AG04449 (cell line): ENCODE measurements around the gene LY6G5B.

Experiments used
- CTCF ChIA-PET: fragments of 350-600 bp; formaldehyde crosslinking; extraction: SDS; loops from one replicate; lab custom pipeline; 2021; ENCODE audit warnings: antibody characterized with exemption; lab: Yijun Ruan, JAX
- POLR2A ChIA-PET: fragments of 400-600, 350-600 bp; formaldehyde crosslinking; extraction: SDS; loops from one replicate; lab custom pipeline; 2020; ENCODE audit warnings: antibody characterized with exemption, inconsistent platforms; lab: Yijun Ruan, JAX
- DNase-seq: peaks from one replicate; pipeline ENCODE4 v3.0.0-alpha.2; 2010; ENCODE audit warnings: low read depth, low spot score
- H3K4me3 ChIP-seq: 2 replicates; pipeline ENCODE4 v1.5.1; 2011; ENCODE audit warnings: low read depth, mild to moderate bottlenecking, control low read depth, low read length
- TF ChIP-seq, protein P1 (sequence below): IDR thresholded peaks from one replicate; pipeline ENCODE4 v1.5.1; 2011; ENCODE audit warnings: mild to moderate bottlenecking, moderate library complexity, low read length, control low read depth, inconsistent platforms; ENCODE audit not compliant: insufficient read depth; ENCODE audit errors: missing control alignments

The LY6G5B gene

DNA sequence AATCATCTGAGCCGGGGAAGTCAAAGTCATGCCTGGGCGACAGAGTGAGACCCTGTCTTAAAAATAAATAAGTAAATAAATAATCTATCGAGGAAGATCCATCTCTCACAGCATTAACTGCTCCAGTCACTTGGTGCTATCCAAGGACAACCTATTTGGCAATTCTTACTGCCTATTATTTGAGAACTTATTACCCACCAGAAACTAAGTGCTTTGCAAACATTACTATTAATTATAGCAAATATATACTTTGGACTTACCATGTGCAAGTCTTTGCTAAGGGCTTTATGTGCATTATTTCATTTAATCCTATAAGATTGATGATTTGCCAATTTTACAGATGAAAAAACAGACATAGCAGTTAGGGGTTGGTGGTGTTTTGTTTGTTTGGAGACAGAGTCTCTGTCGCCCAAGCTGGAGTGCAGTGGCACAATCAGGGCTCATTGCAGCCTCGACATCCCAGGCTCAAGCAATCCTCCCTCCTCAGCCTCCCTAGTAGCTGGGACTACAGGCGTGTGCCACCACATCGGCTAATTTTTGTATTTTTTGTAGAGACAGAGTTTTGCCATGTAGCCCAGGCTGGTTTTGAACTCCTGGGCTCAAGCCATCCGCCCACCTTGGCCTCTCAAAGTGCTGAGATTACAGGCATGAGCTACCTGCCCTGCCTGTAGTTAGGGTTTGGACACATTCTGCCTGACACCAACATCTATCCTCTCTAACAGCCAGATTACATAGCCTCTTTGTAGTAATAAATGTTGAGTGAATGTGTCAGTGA, 15.0 kb upstream of the LY6G5B start:
- H3K4me3 ChIP-seq = no peak overlapping the region
- ChIA-PET POLR2A (interaction anchor here (1.1 to 3.6 kb wide), 2 partner anchors 10 to 160 kb away, joined by 3 to 31 read pairs; partner anchors contain the start of genes CSNK2B and GPANK1), CTCF (interaction anchor here (0.6 to 3.9 kb wide), 3 partner anchors 9 to 1057 kb away, joined by 3 to 19 read pairs (median 6); partner anchors contain the start of gene GPANK1)
- TF ChIP-seq, protein P1, sequence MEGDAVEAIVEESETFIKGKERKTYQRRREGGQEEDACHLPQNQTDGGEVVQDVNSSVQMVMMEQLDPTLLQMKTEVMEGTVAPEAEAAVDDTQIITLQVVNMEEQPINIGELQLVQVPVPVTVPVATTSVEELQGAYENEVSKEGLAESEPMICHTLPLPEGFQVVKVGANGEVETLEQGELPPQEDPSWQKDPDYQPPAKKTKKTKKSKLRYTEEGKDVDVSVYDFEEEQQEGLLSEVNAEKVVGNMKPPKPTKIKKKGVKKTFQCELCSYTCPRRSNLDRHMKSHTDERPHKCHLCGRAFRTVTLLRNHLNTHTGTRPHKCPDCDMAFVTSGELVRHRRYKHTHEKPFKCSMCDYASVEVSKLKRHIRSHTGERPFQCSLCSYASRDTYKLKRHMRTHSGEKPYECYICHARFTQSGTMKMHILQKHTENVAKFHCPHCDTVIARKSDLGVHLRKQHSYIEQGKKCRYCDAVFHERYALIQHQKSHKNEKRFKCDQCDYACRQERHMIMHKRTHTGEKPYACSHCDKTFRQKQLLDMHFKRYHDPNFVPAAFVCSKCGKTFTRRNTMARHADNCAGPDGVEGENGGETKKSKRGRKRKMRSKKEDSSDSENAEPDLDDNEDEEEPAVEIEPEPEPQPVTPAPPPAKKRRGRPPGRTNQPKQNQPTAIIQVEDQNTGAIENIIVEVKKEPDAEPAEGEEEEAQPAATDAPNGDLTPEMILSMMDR = no peak
- DNase-seq = no peak

DNA sequence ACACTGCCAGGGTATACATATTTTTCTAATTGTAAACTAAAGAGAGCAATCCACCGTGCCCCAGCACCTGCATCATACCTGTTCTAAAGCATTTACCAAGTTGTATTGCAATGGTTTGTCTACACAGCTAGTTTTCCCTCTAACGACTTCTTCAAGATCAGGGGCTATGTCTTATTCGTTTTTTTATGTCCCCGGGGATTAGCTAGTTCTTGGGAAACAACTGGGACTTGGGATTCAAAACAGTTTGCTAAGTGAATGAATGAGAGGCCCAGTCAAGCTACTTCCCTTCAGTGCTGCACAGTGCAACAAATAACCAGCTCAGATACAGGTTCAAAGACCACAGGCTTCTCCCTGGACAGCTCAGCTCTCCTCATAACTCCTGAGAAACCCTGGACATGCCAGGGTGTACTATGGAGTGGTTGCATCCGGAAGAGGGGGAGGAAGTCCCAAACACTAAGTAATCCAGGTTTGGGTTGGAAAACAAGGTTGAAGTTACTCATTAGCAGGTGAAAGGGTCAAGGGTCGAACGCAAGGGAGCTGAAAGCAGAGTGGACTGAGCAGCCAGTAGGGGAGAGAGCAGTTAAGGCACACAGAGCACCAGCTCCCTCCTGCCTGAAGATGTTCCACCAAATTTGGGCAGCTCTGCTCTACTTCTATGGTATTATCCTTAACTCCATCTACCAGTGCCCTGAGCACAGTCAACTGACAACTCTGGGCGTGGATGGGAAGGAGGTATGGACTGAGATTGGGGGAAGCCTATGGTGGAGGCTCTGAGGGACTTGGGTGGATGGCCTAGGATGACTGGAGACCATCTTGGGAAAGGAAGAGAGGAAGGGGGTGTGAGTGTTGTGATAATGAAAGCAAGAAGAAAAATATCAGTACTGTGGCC, 14.2 kb upstream of the LY6G5B start, which contains the start of gene APOM:
Gene APOM (plus strand): TSS at position 546 of the 889 bp plus-strand sequence. CDS start 73 bp downstream, at position 619.
- TF ChIP-seq, protein P1 = no peak
- ChIA-PET CTCF (interaction anchor here (1.2 kb wide), 1 partner anchor 9 kb away, joined by 3 read pairs; the partner anchor contains the start of gene GPANK1), POLR2A (interaction anchor here (1.1 kb wide), 1 partner anchor 159 kb away, joined by 3 read pairs; no protein-coding TSS in a partner anchor)
- H3K4me3 ChIP-seq = no peak within 1 kb of the TSS
- no peak for DNase-seq

DNA sequence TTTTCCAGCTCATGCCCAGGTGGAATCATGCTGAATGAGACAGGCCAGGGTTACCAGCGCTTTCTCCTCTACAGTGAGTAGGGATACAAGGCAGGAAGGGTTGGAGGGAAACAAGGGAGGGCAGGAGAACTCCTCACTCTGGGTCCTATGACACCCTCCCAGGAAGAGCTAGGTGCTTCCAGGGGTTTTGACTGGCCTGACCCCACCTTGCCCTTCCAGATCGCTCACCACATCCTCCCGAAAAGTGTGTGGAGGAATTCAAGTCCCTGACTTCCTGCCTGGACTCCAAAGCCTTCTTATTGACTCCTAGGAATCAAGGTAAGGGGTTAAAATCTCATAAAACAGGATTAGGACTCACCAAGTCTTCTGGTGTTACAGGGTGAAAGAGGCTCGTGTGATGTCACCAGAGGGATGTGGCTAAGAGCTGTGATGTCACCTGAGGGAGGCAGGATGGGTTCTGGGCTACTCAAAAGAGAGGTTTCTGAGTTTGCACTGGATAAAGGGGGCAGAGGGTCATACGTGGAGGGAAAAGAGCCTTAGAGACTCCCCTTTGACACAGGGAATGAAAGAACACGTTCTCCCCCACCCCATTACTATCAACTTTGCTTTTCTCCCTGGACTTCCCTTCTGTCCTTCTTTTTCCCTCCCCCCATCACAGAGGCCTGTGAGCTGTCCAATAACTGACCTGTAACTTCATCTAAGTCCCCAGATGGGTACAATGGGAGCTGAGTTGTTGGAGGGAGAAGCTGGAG, 12.2 kb upstream of the LY6G5B start:
- no peak overlapping the region for H3K4me3 ChIP-seq
- CTCF ChIA-PET = no interaction called here
- no peak for DNase-seq

DNA sequence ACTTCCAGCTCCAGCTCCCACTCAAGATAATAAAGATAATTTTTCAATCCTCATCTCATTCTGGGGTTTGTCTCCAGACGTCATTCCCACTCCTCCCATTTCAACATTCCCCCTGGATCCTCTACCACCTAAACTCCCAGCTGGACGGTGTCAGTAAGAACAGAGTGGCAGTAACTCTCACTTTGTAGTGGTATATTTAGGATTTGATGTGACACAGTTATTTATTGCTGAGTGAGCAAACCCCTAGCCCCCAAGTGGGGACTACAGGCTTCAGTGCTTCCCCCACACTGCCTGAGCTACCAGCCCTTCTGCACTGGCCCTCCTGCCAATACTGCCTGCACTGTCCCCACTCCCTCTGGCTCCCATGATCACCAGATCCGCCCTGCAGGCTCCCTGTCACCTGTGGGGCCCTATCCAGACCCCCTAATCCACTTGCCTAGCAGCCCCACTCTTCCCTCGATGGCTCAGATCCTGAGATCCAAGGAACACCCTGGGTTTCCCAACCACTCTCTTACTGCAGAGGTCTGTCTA, 11.6 kb upstream of the LY6G5B start:
- H3K4me3 ChIP-seq = no peak overlapping the region
- TF ChIP-seq, protein P1 = no peak
- CTCF ChIA-PET = no interaction called here
- POLR2A ChIA-PET = no interaction called here
- no peak for DNase-seq

More for the DNA sequence above, 12.2 kb upstream of the LY6G5B start:
- POLR2A ChIA-PET = no interaction called here
- TF ChIP-seq, protein P1 = no peak

DNA sequence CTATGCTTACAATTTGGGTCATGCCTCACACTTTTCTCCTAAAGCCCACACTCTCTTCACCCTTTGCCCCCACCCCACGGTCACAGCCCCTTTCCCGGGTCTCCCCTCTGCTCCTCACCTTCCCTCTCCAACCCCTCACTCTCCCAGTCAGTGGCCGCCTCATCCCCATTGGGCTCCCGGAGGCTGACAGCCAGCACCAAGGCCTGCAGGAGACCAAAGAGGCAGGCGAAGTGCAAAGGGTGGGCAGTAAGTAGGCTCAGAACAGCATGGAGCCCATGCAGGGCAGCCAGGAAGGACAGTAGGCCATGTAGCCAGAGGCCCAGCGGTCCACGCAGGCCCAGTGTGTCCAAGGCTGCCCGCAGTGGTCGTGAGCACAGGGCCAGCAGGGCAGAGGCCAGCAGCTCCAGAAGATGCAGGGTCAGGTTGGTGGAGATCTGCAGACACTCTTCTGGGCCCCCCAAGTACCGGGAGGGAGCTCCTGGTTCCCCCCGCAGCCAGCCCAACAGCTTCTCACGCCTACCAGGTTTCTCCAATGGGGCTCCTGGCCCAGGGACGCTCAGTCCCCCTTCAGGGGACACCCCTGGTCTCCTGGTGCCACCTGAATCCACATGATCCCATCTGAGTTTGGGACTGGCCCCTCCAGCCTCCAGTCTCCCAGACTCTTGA, 10.7 kb upstream of the LY6G5B start:
- peak overlapping the region; percentile 86 for H3K4me3 ChIP-seq
- no peak for DNase-seq
- ChIA-PET POLR2A (no interaction called here), CTCF (interaction anchor here (0.7 to 3.1 kb wide), 2 partner anchors 8 to 206 kb away, joined by 3 to 13 read pairs; partner anchors contain the start of gene BAG6)
- TF ChIP-seq, protein P1 = no peak
